NCI-H1092 treated with DMSO at 0.1 percent for 48 hours (cell line): ENCODE results near the gene KIF21A.

Experiments
- DNase-seq: peaks from one replicate; lab custom pipeline; 2025; lab: John Stamatoyannopoulos, UW

Gene KIF21A

DNA sequence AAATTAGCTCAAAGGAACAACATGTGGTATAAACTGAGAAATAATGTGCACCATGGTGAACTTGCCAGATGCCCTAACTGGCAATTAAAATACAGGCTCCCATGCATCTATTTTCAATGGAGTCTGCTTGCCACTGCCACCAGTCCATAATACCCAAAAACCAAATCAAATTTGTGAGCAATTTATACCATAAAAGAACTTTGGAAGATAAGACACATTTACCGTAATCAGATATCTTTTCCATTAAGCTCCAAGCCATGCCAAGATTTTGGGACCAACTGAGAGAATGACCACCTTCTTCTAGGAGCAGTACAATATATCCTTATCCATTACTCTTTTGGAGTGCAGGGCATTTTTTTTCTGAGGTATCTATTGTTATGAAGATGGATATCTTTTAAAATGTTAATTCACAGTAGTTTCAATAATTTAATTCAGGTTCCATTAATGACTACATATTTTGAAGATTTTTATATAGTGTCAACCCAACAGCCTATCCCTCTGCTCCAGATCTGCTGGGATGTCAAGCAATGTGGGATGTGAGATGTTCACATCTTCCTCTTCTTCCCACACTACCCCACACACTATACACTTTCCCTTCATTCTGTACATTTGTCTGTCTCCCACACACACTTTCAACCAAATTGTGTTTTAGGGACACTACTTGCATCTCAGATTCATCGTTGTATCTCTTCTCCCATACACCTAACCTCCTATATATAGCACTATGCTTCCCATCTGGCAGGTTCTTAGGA lies 53.3 kb downstream of the KIF21A start:
- DNase-seq, result no peak

- DNase-seq, result no peak
These were observed 56.6 kb downstream of the KIF21A start for GRCh38 chr12:39386335-39386734.

- DNase-seq, result no peak
These were observed 59.8 kb downstream of the KIF21A start for GRCh38 chr12:39383114-39383513.

DNA sequence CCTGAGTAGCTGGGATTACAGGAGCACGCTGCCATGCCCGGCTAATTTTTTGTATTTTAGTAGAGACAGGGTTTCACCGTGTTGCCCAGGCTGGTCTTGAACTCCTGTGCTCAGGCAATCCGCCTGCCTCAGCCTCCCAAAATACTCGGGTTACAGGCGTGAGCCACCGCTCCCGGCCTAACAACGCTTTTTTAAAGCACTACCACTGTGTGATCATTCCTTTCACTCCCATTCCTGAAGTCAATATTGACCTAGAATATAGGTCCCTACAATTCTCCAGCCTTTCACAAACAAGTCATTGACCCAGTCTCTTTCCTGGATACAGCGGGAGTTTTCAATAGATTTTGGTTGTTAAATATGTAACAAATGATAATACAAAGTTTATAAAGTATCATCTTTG lies 62.8 kb downstream of the KIF21A start:
- DNase-seq, result no peak

DNA sequence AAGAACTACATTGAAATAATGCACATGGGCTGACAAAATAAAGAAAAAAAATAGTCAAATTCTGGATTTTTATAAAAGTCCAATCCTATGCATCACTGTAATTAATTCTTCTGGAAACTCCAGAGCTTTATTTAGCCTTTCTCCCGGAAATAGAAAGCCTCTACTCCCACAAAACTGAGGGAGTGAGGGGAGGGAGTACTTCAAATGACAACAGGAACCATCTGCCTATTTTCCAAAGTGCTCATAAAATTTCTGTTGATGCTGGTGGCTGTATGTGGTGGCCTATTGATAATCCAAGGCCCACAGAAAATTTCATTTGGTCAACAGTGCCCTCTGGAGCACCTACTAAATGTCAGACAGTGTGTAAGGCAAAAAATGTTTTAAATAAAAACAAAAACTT lies 64.6 kb downstream of the KIF21A start:
- no peak for DNase-seq

GRCh38 chr12:39375206-39375808 lies 67.6 kb downstream of the KIF21A start:
- no peak for DNase-seq

DNA sequence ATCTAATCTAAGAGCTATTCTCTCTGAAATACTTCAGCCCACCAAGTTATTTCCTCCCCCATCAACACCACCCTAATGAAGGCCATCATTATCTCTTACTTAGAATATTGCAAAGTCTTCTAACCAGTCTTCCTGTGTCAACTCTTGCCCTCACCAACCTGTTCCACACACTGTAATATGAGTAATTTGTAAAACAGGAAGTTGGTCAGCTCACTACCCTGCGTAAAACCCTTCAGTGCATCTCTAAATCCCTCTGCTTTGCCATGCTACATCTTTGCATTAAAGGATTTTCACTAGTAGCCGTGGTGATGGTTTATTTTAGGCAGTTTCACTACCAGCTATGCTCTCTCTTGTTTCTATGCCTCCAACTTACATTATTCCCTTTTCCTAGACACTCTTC lies 70.0 kb downstream of the KIF21A start:
- DNase-seq, result no peak

DNA sequence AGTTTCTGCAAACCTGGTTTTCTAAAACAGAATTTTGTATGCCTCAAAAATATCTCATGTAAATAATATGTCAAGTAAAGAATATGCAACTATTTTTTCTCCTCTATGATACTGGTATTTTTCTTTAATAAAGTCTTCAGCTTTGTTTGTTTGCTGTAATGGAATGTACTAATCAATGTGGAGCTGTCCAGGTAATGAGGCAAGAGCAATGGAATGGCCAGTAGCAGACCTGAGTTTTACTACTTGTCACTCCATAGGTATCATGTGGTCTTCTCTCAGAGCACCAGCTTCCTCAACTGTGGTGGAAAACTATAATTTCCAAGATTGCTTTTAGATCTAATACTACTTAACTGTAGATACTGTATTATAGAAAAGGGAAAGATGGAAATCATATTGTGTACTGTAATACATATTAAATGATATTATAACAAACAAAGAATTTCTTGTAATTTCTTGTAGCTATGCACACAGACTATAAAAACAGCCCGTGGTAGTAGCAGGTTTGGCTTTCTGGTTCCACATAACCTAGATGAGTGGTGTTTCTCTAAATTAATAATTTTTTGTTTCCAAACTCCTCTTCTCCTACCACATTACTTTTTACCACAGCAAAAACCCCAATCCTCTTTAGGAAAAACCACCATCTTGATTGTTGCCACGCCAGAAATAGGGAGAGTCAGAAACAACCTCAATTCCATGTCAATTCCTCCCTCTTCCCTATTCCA lies 70.6 kb downstream of the KIF21A start:
- DNase-seq, result no peak

- no peak for DNase-seq
These were observed 73.2 kb downstream of the KIF21A start for GRCh38 chr12:39369756-39370155.

- DNase-seq, result no peak
These were observed 74.0 kb downstream of the KIF21A start for GRCh38 chr12:39368891-39369290.

GRCh38 chr12:39368096-39368495 lies 74.8 kb downstream of the KIF21A start:
- no peak for DNase-seq

DNA sequence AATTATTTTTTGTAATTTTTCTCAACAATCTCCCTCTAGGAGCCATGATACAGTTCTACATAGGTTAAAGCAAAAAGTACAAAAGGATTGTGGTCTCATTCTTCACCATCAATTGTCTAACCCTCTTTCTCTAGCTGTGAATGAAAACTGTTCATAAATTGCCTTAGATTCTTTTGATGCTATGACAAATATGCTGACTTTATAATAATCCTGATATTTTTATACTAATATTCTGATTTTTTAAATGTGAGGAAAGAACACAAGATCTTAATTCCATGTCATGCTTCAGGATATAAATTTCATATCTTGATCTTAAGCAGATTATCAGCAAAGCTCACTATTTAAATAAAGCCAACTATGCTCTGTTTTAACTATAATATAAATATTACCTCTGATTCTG lies 75.4 kb downstream of the KIF21A start:
- DNase-seq, result no peak

DNA sequence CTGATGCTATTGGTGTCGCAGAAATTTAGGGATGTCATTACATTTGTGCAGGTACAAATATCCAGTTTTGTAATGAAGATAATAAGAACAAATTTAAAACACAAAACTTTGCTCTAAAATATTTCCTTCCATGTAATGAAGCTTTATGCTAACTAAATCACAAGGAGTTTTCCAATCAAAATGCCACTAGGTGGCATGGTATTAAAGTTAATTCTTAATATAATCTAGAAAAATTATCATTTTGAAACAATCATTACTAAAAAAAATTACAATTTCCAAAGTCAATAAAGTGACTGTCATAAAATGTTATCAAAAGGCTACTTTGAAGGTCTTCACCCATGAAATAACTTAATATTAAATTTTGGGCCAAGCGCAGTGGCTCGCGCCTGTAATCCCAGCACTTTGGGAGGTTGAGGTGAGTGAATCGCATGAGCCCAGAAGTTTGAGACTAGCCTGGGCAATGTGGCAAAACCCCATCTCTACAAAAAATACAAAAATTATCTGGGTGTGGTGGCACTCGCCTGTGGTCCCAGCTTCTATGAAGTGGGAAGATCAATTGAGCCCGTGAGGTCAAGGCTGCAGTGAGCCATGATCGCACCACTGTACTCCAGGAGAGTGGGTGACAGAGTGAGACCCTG lies 77.4 kb downstream of the KIF21A start:
- DNase-seq, result no peak

DNA sequence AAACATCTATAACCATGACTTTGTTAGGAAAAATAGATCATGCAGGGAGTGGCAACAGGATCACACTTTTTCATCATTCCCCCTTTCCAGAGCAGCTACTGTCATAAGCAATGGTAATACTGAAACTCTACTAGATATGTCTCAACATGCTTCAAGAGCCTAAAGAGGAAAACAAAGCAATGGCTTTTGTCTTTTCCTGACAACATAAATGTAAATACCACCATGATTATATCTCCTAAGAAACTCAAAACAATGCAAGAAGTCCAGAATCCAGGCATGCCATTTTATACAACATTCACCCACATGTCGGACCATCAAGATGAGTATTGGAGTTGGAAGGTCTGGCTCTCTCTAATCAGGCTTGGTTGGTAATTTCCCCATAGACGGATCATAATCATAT lies 78.7 kb downstream of the KIF21A start:
- DNase-seq, result no peak

- DNase-seq, result no peak
These were observed 83.3 kb downstream of the KIF21A start for GRCh38 chr12:39359645-39360044.

- no peak for DNase-seq
These were observed 85.9 kb downstream of the KIF21A start for GRCh38 chr12:39357041-39357440.

DNA sequence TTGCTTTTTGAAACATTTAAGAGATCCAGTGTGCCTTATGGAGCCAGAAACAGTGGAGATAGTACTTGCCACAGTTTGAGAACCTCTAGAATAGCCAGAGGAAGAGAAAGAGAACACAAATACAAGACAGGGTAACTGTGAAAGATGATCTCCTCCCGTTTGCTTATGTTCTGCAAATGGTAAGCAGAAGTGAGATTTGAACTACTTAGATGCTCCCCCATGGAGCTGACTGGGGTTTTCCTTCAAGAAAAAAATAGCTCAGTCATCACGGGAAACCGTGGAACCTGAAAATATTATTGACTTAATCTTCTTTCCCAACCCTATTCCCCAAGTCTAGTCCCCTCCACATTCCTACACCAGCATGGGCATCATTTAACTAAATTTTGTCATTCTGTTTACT lies 87.1 kb downstream of the KIF21A start:
- no peak for DNase-seq

- no peak for DNase-seq
These were observed 88.0 kb downstream of the KIF21A start for GRCh38 chr12:39354955-39355354.

- DNase-seq, result no peak
These were observed 90.4 kb downstream of the KIF21A start for GRCh38 chr12:39352471-39353017.

GRCh38 chr12:39351153-39351552 lies 91.8 kb downstream of the KIF21A start:
- DNase-seq, result no peak

- DNase-seq, result no peak
These were observed 93.8 kb downstream of the KIF21A start for GRCh38 chr12:39348941-39349626.

DNA sequence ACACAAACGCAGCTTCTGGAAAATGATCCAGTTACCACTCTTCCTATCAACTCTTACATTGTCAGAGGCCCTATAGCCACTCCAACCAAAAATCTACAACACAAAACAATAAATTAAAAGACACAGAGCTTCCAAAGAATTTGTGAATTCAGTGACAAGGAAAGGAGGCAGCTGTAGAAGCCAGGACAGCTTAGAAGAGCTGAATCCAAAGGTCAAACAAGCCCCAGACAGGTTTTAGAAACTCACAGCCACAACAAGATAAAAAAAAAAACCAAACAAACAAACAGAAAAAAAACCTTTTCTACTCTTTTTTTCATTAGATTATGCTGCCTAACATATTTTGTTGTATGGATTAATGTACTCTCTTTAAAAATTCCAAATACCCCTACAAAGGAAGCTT lies 94.4 kb downstream of the KIF21A start:
- no peak for DNase-seq
